Lower leg skin (tissue), 4 donors: Measurements from ENCODE around the gene KSR2. TPM values are rescaled to one million over a fixed set of nuclear protein-coding genes. Genes with fewer than 3 reads are reported as not detected.

Source experiments
- DNase-seq, 2 donors: peaks; one replicate each; pipeline ENCODE4 v3.0.0-alpha.2; 2019; ENCODE audit warnings: low spot score in 2 of 2
- H3K4me3 ChIP-seq: fragments of 200-600 bp; sonication (generic); 2 replicates; pipeline ENCODE4 v1.5.1; 2017; ENCODE audit warnings: mild to moderate bottlenecking, low read depth; ENCODE audit not compliant: poor library complexity, severe bottlenecking
- CTCF ChIP-seq, 3 donors: fragments of 450-650 bp; IDR thresholded peaks; one replicate each; pipeline ENCODE4 v1.5.1; 2016; ENCODE audit warnings: antibody characterized with exemption in 3 of 3, mild to moderate bottlenecking in 3 of 3, moderate library complexity in 2 of 3
- POLR2A ChIP-seq, 2 donors: fragments of 450-650 bp; IDR thresholded peaks; one replicate each; pipeline ENCODE4 v1.6.1; 2016 to 2017; ENCODE audit warnings: antibody characterized with exemption in 2 of 2, mild to moderate bottlenecking in 1 of 2, moderate library complexity in 1 of 2
- WGBS, 2 donors: methylation state at CpG; one replicate each; pipeline ENCODE4 v1.1.5; 2018; 5-methylcytosine and 5-hydroxymethylcytosine counted together
- intact Hi-C: fragments of 100-400 bp; cut with DNase I; formaldehyde crosslinking; loops from one replicate; pipeline ENCODE4 v1.15.0; 2023; ENCODE audit warnings: low total_unique reads
- total RNA-seq, 4 donors: library from RNA; depleted of rRNA; stranded (reverse); fragments of >200 nt; gene quantifications; one replicate each; pipeline ENCODE4 v1.1.0, GENCODE V29; 2016

The KSR2 gene
- total RNA-seq, 4 donors from 2014 or later = 0.17 to 0.84 (median 0.35) TPM

GRCh38 chr12:117908411-117908810 lies 60.4 kb downstream of the KSR2 start:
- WGBS, 2 donors = 83 to 87% methylated on average over 5 of the region's 5 CpGs
- H3K4me3 ChIP-seq = no peak overlapping the region
- TF ChIP-seq POLR2A (IDR thresholded peaks at IDR 0.05) = no peak
- intact Hi-C loops = no loop called here
- DNase-seq = no peak

GRCh38 chr12:117907108-117907689 lies 61.6 kb downstream of the KSR2 start:
- WGBS, 2 donors = 26 to 39% methylated on average over 11 of the region's 11 CpGs
- no peak for DNase-seq
- H3K4me3 ChIP-seq = no peak overlapping the region
- intact Hi-C loops = no loop called here
- TF ChIP-seq CTCF (IDR thresholded peaks at IDR 0.05) = no peak
- no peak for TF ChIP-seq POLR2A (IDR thresholded peaks at IDR 0.05)

- no peak for TF ChIP-seq POLR2A (IDR thresholded peaks at IDR 0.05)
- no peak for TF ChIP-seq CTCF (IDR thresholded peaks at IDR 0.05)
- WGBS, 2 donors = 65 to 70% methylated on average over 6 of the region's 6 CpGs
- intact Hi-C loops = no loop called here
- no peak overlapping the region for H3K4me3 ChIP-seq
- no peak for DNase-seq
Measured at GRCh38 chr12:117904051-117904450, 64.7 kb downstream of the KSR2 start.

GRCh38 chr12:117903110-117903840 lies 65.5 kb downstream of the KSR2 start:
- TF ChIP-seq POLR2A (IDR thresholded peaks at IDR 0.05) = no peak
- no peak for TF ChIP-seq CTCF (IDR thresholded peaks at IDR 0.05)
- 58 to 65% methylated on average over 3 of the region's 3 CpGs for WGBS, 2 donors
- DNase-seq = no peak
- intact Hi-C loops = no loop called here
- no peak overlapping the region for H3K4me3 ChIP-seq

GRCh38 chr12:117901631-117902030 lies 67.2 kb downstream of the KSR2 start:
- intact Hi-C loops = no loop called here
- no peak overlapping the region for H3K4me3 ChIP-seq
- no peak for DNase-seq
- 73 to 83% methylated on average over 8 of the region's 8 CpGs for WGBS, 2 donors
- TF ChIP-seq CTCF (IDR thresholded peaks at IDR 0.05) (no peak), POLR2A (IDR thresholded peaks at IDR 0.05) (no peak)

GRCh38 chr12:117900561-117900960 lies 68.2 kb downstream of the KSR2 start:
- WGBS, 2 donors = 71 to 85% methylated on average over 4 of the region's 4 CpGs
- no peak for DNase-seq
- intact Hi-C loops = no loop called here
- TF ChIP-seq CTCF (IDR thresholded peaks at IDR 0.05) = no peak
- TF ChIP-seq POLR2A (IDR thresholded peaks at IDR 0.05) = no peak
- H3K4me3 ChIP-seq = no peak overlapping the region
